K562 (cell line): Measurements from ENCODE around the gene SNX3. TPM values are rescaled to one million over a fixed set of nuclear protein-coding genes. Genes with fewer than 3 reads are reported as not detected.

ENCODE experiments used
- CBX1 ChIP-seq: sonication (generic); IDR thresholded peaks from 2 replicates; pipeline ENCODE4 v1.6.1; 2016; ENCODE audit warnings: antibody characterized with exemption, low read depth, mild to moderate bottlenecking
- CREB1 ChIP-seq, 2 experiments: sonication (generic) in 1 of 2; formaldehyde crosslinking in 1 of 2; IDR thresholded peaks; 2 replicates each; pipeline versions ENCODE4 v1.6.1 to v1.8.0; 2012 to 2022; ENCODE audit warnings: inconsistent platforms in 1 of 2, mild to moderate bottlenecking in 1 of 2, missing genetic modification reagents in 1 of 2, moderate library complexity in 1 of 2
- GTF2E2 ChIP-seq: fragments of 200-800 bp; sonication (Bioruptor generic); IDR thresholded peaks from 2 replicates; pipeline ENCODE4 v1.6.1; 2016; ENCODE audit warnings: missing genetic modification characterization, missing compliant biosample characterization
- NFIC ChIP-seq: fragments of 450-650 bp; IDR thresholded peaks from 2 replicates; pipeline ENCODE4 v1.6.1; 2017; ENCODE audit warnings: mild to moderate bottlenecking, inconsistent platforms
- PTTG1 ChIP-seq: fragments of 450-650 bp; IDR thresholded peaks from 2 replicates; pipeline ENCODE4 v1.6.1; 2016; ENCODE audit warnings: low read depth, mild to moderate bottlenecking, missing genetic modification characterization, missing compliant biosample characterization
- SIX5 ChIP-seq, 2 experiments: IDR thresholded peaks; 2 replicates each; pipeline ENCODE4 v1.6.1; 2011; ENCODE audit warnings: low read length in 2 of 2, borderline replicate concordance in 1 of 2, low read depth in 1 of 2, mild to moderate bottlenecking in 1 of 2, moderate library complexity in 1 of 2; ENCODE audit not compliant: insufficient read depth in 1 of 2
- ZNF143 ChIP-seq: sonication (generic); formaldehyde crosslinking; IDR thresholded peaks from 2 replicates; pipeline ENCODE4 v1.9.0; 2022; ENCODE audit warnings: mild to moderate bottlenecking, missing genetic modification reagents
- ZNF668 ChIP-seq: fragments of 250-450 bp; sonication (Bioruptor Pico); IDR thresholded peaks from 2 replicates; pipeline ENCODE4 v1.8.0; 2022; ENCODE audit warnings: mild to moderate bottlenecking, inconsistent platforms
- polyA plus RNA-seq, 8 experiments: library from polyadenylated mRNA; depleted of rRNA in 4 of 8; stranded (reverse) in 5 of 8; unstranded in 3 of 8; fragments of >200 nt; fragmentation: Nextera tagmentation in 2 of 8; fragmentation: Illumina TruSeq in 1 of 8; extraction: Ambion mirVana in 2 of 8; extraction: Trizol in 1 of 8; gene quantifications; 2 replicates each; pipeline versions ENCODE4 v1.2.1 to v1.2.3, GENCODE V29; 2011 to 2014; ENCODE audit warnings: inconsistent platforms in 1 of 8, missing spikeins in 1 of 8
- total RNA-seq, 7 experiments: library from RNA; depleted of rRNA in 6 of 7; stranded (reverse); fragments of >200 nt in 6 of 7; fragmentation: Illumina TruSeq in 2 of 7; extraction: Trizol in 2 of 7; gene quantifications; 2 replicates each; pipeline versions ENCODE4 v1.2.1 to v1.2.3, GENCODE V29; 2011 to 2021; ENCODE audit warnings: low replicate concordance in 1 of 7
- TF ChIP-seq, protein P1 (sequence below): sonication (generic); formaldehyde crosslinking; IDR thresholded peaks from 2 replicates; pipeline ENCODE4 v1.8.0; 2022; ENCODE audit warnings: missing genetic modification reagents, mild to moderate bottlenecking, borderline replicate concordance
- TF ChIP-seq, protein P2 (sequence below): fragments of 450-650 bp; IDR thresholded peaks from 2 replicates; pipeline ENCODE4 v1.7.0; 2016; ENCODE audit warnings: borderline replicate concordance
- TF ChIP-seq, protein P3 (sequence below): sonication (generic); IDR thresholded peaks from 2 replicates; pipeline ENCODE4 v1.6.1; 2016
- TF ChIP-seq, protein P4 (sequence below), 2 experiments: fragments of 150-350 bp in 1 of 2; IDR thresholded peaks; 2 replicates each; pipeline ENCODE4 v1.6.1; 2012 to 2016; ENCODE audit warnings: low read depth in 2 of 2, low read length in 2 of 2, mild to moderate bottlenecking in 1 of 2, moderate library complexity in 1 of 2
- TF ChIP-seq, protein P5 (sequence below): fragments of 250-450 bp; sonication (Bioruptor Pico); IDR thresholded peaks from 2 replicates; pipeline ENCODE4 v1.4.0; 2020
- TF ChIP-seq, protein P6 (sequence below): fragments of 450-650 bp; conservative IDR thresholded peaks from 2 replicates; pipeline ENCODE4 v1.6.1; 2016; ENCODE audit warnings: missing genetic modification characterization, low read depth, mild to moderate bottlenecking, missing compliant biosample characterization, moderate library complexity

SNX3 gene
- total and polyA plus RNA-seq, 9 of the 15 experiments (the other 6 are each of a cell fraction or from before 2014, with no cell fraction given): 48.9 to 410 (median 159) TPM

DNA sequence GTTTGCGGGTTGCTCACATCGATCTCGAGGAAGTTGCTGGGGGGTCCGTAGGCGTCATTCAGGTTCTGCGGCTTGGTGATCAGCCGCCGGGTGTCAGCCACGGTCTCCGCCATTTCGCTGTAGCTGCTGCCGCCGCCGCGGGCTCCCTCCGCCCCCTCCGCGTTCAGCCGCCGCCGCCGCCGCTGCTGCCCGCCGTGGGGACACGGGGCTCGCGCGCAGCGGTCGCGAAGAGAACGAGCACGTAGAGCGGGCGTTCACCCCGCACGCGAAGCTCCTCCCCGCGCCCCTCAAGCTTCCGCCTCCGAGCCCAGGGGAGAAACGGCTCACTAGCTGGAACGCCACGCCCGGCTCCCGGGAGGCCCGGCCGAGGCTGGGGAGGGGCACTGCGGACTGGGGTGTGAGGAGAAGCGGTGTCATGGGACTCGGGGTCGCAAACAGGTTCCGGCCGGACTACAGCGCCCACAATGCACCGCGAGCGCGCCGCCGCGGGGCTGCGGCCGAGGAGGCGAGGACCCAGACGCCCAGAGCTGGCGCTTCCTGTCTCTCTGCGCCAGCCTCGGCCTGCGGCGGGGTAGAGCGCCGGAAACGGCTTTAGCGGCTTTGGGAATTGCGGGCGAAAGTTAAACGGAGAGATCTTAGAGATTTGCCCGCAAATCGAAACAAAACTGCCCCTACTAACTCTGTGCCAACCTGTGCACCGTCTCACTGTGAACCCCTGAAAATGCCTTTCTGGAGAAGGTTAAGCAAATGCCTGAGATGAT, at the start of gene SNX3 (continued):
- TF ChIP-seq, protein P1, sequence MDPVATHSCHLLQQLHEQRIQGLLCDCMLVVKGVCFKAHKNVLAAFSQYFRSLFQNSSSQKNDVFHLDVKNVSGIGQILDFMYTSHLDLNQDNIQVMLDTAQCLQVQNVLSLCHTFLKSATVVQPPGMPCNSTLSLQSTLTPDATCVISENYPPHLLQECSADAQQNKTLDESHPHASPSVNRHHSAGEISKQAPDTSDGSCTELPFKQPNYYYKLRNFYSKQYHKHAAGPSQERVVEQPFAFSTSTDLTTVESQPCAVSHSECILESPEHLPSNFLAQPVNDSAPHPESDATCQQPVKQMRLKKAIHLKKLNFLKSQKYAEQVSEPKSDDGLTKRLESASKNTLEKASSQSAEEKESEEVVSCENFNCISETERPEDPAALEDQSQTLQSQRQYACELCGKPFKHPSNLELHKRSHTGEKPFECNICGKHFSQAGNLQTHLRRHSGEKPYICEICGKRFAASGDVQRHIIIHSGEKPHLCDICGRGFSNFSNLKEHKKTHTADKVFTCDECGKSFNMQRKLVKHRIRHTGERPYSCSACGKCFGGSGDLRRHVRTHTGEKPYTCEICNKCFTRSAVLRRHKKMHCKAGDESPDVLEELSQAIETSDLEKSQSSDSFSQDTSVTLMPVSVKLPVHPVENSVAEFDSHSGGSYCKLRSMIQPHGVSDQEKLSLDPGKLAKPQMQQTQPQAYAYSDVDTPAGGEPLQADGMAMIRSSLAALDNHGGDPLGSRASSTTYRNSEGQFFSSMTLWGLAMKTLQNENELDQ: no peak
- TF ChIP-seq, protein P2, sequence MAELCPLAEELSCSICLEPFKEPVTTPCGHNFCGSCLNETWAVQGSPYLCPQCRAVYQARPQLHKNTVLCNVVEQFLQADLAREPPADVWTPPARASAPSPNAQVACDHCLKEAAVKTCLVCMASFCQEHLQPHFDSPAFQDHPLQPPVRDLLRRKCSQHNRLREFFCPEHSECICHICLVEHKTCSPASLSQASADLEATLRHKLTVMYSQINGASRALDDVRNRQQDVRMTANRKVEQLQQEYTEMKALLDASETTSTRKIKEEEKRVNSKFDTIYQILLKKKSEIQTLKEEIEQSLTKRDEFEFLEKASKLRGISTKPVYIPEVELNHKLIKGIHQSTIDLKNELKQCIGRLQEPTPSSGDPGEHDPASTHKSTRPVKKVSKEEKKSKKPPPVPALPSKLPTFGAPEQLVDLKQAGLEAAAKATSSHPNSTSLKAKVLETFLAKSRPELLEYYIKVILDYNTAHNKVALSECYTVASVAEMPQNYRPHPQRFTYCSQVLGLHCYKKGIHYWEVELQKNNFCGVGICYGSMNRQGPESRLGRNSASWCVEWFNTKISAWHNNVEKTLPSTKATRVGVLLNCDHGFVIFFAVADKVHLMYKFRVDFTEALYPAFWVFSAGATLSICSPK: no peak
- TF ChIP-seq, protein P3, sequence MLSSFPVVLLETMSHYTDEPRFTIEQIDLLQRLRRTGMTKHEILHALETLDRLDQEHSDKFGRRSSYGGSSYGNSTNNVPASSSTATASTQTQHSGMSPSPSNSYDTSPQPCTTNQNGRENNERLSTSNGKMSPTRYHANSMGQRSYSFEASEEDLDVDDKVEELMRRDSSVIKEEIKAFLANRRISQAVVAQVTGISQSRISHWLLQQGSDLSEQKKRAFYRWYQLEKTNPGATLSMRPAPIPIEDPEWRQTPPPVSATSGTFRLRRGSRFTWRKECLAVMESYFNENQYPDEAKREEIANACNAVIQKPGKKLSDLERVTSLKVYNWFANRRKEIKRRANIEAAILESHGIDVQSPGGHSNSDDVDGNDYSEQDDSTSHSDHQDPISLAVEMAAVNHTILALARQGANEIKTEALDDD: 0 out of 2 replicates have a peak, but pooled peaks have one; percentile 16
- TF ChIP-seq ZNF143: peak; percentile 92
- TF ChIP-seq, protein P4, sequence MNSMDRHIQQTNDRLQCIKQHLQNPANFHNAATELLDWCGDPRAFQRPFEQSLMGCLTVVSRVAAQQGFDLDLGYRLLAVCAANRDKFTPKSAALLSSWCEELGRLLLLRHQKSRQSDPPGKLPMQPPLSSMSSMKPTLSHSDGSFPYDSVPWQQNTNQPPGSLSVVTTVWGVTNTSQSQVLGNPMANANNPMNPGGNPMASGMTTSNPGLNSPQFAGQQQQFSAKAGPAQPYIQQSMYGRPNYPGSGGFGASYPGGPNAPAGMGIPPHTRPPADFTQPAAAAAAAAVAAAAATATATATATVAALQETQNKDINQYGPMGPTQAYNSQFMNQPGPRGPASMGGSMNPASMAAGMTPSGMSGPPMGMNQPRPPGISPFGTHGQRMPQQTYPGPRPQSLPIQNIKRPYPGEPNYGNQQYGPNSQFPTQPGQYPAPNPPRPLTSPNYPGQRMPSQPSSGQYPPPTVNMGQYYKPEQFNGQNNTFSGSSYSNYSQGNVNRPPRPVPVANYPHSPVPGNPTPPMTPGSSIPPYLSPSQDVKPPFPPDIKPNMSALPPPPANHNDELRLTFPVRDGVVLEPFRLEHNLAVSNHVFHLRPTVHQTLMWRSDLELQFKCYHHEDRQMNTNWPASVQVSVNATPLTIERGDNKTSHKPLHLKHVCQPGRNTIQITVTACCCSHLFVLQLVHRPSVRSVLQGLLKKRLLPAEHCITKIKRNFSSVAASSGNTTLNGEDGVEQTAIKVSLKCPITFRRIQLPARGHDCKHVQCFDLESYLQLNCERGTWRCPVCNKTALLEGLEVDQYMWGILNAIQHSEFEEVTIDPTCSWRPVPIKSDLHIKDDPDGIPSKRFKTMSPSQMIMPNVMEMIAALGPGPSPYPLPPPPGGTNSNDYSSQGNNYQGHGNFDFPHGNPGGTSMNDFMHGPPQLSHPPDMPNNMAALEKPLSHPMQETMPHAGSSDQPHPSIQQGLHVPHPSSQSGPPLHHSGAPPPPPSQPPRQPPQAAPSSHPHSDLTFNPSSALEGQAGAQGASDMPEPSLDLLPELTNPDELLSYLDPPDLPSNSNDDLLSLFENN (IDR thresholded peaks at IDR 0.05; ENCODE audit: low read depth in 2 of 2, low read length in 2 of 2): no peak
- TF ChIP-seq NFIC: no peak
- peak; percentile 96 for TF ChIP-seq GTF2E2
- TF ChIP-seq, protein P5, sequence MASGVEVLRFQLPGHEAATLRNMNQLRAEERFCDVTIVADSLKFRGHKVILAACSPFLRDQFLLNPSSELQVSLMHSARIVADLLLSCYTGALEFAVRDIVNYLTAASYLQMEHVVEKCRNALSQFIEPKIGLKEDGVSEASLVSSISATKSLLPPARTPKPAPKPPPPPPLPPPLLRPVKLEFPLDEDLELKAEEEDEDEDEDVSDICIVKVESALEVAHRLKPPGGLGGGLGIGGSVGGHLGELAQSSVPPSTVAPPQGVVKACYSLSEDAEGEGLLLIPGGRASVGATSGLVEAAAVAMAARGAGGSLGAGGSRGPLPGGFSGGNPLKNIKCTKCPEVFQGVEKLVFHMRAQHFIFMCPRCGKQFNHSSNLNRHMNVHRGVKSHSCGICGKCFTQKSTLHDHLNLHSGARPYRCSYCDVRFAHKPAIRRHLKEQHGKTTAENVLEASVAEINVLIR (CRISPR knock-in tag): 0 out of 2 replicates have a peak, but pooled peaks have one; percentile 26
- TF ChIP-seq ZNF668 (CRISPR knock-in tag): no peak
- no peak for TF ChIP-seq PTTG1 (tag)
- peak; percentile 53; the same call in 1 of the 2 replicates for TF ChIP-seq CREB1 (IDR thresholded peaks at IDR 0.05)
- TF ChIP-seq CREB1 (CRISPR knock-in tag; IDR thresholded peaks at IDR 0.05): peak; percentile 61; the same call in 1 of the 2 replicates
- TF ChIP-seq, protein P6, sequence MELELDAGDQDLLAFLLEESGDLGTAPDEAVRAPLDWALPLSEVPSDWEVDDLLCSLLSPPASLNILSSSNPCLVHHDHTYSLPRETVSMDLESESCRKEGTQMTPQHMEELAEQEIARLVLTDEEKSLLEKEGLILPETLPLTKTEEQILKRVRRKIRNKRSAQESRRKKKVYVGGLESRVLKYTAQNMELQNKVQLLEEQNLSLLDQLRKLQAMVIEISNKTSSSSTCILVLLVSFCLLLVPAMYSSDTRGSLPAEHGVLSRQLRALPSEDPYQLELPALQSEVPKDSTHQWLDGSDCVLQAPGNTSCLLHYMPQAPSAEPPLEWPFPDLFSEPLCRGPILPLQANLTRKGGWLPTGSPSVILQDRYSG (tag): no peak
- peak; percentile 48 to 65; a peak in 3 of 4 replicates for TF ChIP-seq SIX5 (IDR thresholded peaks at IDR 0.05; ENCODE audit: borderline replicate concordance in 1 of 2, insufficient read depth in 1 of 2, low read depth in 1 of 2, low read length in 2 of 2)
- 0 out of 2 replicates have a peak, but pooled peaks have one; percentile 34 for TF ChIP-seq CBX1
